ENCODE data around the gene PCDH10. TPM values are rescaled to one million over a fixed set of nuclear protein-coding genes. Genes with fewer than 3 reads are reported as not detected.

The PCDH10 gene
- total and polyA plus RNA-seq, 10 of the 15 experiments (the other 5 are each of a cell fraction or from before 2014, with no cell fraction given) = under 0.01 to 0.38 (median 0.02) TPM; not detected in 6

GRCh38 chr4:133145241-133145640 lies 3.9 kb upstream of the PCDH10 start:
- Histone ChIP-seq H3K9ac (ENCODE audit: control insufficient read depth, insufficient read depth, low read length) (no peak overlapping the region), H3K36me3 (ENCODE audit: control insufficient read depth in 2 of 2, insufficient read depth in 2 of 2, low read length in 1 of 2) (no peaks in the 10 kb centered on the region), H3K9me3 (replicated peaks; ENCODE audit: control insufficient read depth, insufficient read depth, low read length) (no peaks in the 10 kb centered on the region; the same call in 1 of the 3 replicates), H3K4me1 (ENCODE audit: control insufficient read depth, insufficient read depth, low read length) (no peaks in the 10 kb centered on the region), H3K79me2 (ENCODE audit: control insufficient read depth, insufficient read depth, low read length) (no peaks in the 10 kb centered on the region), H3K4me2 (ENCODE audit: control insufficient read depth, insufficient read depth) (no peak overlapping the region), H3K27ac (ENCODE audit: control insufficient read depth, insufficient read depth) (no peak overlapping the region), H3K4me3 (no peak overlapping the region), H2AFZ (ENCODE audit: control insufficient read depth, low read depth, low read length) (no peak overlapping the region), H4K20me1 (ENCODE audit: control insufficient read depth, insufficient read depth) (no peaks in the 10 kb centered on the region), H3K27me3 (replicated peaks in 1 of 2; ENCODE audit: control insufficient read depth in 2 of 2, insufficient read depth in 2 of 2, low read length in 1 of 2) (peaks cover 3 to 11% of the 10 kb centered on the region in 2 experiments)
- in situ Hi-C loops (cut with MboI) (loop anchor here (25.0 kb wide), 1 partner anchor 1792 kb away; no protein-coding TSS in a partner anchor), intact Hi-C loops (cut with micrococcal nuclease; ENCODE audit: unreplicated experiment) (loop anchor here (5.0 kb wide), 2 partner anchors 337 to 1762 kb away; no protein-coding TSS in a partner anchor)
- POLR2A ChIA-PET = no interaction called here
- SMC1A ChIA-PET (ENCODE audit: uncharacterized antibody, unreplicated experiment) = interaction anchor here (0.6 to 1.6 kb wide), 3 partner anchors 9 to 108 kb away, joined by 3 read pairs; no protein-coding TSS in a partner anchor
- ATAC-seq (no peak), FAIRE-seq (no peak), DNase-seq (ENCODE audit: low read depth, low spot score) (no peak)
- CTCF ChIA-PET = interaction anchor here (0.7 kb wide), 1 partner anchor 46 kb away, joined by 3 read pairs; no protein-coding TSS in a partner anchor
- TF ChIP-seq IRF5 (IDR thresholded peaks at IDR 0.05; ENCODE audit: borderline replicate concordance) (no peak), RUNX3 (IDR thresholded peaks at IDR 0.05; ENCODE audit: low read length) (no peak), MXI1 (IDR thresholded peaks at IDR 0.05; ENCODE audit: low read depth, low read length) (no peak), IRF4 (IDR thresholded peaks at IDR 0.05; ENCODE audit: low read depth, low read length) (no peak), SMAD5 (IDR thresholded peaks at IDR 0.05; ENCODE audit: low read depth) (no peak), BRCA1 (IDR thresholded peaks at IDR 0.05; ENCODE audit: low read depth, low read length) (no peak), YBX1 (IDR thresholded peaks at IDR 0.05) (no peak), GATAD2B (conservative IDR thresholded peaks at IDR 0.05; ENCODE audit: low read depth) (no peak)
- no TSS peak for BruUV-seq (replicated peaks)
- RAD21 ChIA-PET (ENCODE audit: unreplicated experiment) = no interaction called here
